Glomerular visceral epithelial cell (primary cell): ENCODE measurements around the gene ADARB1.

Source experiments
- DNase-seq: peaks from one replicate; pipeline ENCODE4 v3.0.0-alpha.2; 2016; ENCODE audit errors: extremely low spot score

ADARB1 gene

GRCh38 chr21:45225041-45225740 lies 150.8 kb downstream of the ADARB1 start:
- DNase-seq, result no peak

GRCh38 chr21:45225741-45226327 lies 151.5 kb downstream of the ADARB1 start:
- DNase-seq, result no peak

- DNase-seq, result no peak
Observed at GRCh38 chr21:45226540-45227326, 152.4 kb downstream of the ADARB1 start.

GRCh38 chr21:45227735-45228134 lies 153.4 kb downstream of the ADARB1 start:
- no peak for DNase-seq

- DNase-seq, result peak; percentile 86
Observed at GRCh38 chr21:45228171-45228641, 153.8 kb downstream of the ADARB1 start.

- peak; percentile 15 for DNase-seq
Observed at GRCh38 chr21:45228656-45229240, 154.4 kb downstream of the ADARB1 start.

GRCh38 chr21:45231705-45232104 lies 157.3 kb downstream of the ADARB1 start:
- no peak for DNase-seq

- DNase-seq, result no peak
Observed at GRCh38 chr21:45234127-45234526, 159.7 kb downstream of the ADARB1 start.

GRCh38 chr21:45234965-45235364 lies 160.6 kb downstream of the ADARB1 start:
- DNase-seq, result no peak

GRCh38 chr21:45235488-45235887 lies 161.1 kb downstream of the ADARB1 start:
- DNase-seq, result no peak

- no peak for DNase-seq
Observed at GRCh38 chr21:45236481-45236880, 162.1 kb downstream of the ADARB1 start.

- DNase-seq, result no peak
Observed at GRCh38 chr21:45237401-45237800, 163.0 kb downstream of the ADARB1 start.

GRCh38 chr21:45241357-45241756 lies 167.0 kb downstream of the ADARB1 start:
- no peak for DNase-seq

- DNase-seq, result no peak
Observed at GRCh38 chr21:45243603-45244002, 169.2 kb downstream of the ADARB1 start.

GRCh38 chr21:45244799-45245340 lies 170.5 kb downstream of the ADARB1 start:
- no peak for DNase-seq

- DNase-seq, result no peak
Observed at GRCh38 chr21:45246386-45247320, 172.3 kb downstream of the ADARB1 start.

GRCh38 chr21:45248301-45248892 lies 174.0 kb downstream of the ADARB1 start:
- DNase-seq, result no peak

- DNase-seq, result no peak
Observed at GRCh38 chr21:45248893-45249381, 174.6 kb downstream of the ADARB1 start.

- DNase-seq, result no peak
Observed at GRCh38 chr21:45249626-45250025, 175.2 kb downstream of the ADARB1 start.

GRCh38 chr21:45250272-45250671 lies 175.9 kb downstream of the ADARB1 start:
- no peak for DNase-seq
